HG03108 (cell line): ENCODE results near the gene COPA.
A peak's percentile ranks its signal among the peaks of the same experiment; 100 is the strongest.

Source experiments
- ATAC-seq: cut with Tn5 transposase; IDR thresholded peaks from one replicate; pipeline ENCODE4 v1.9.1; 2021; ENCODE audit warnings: moderate library complexity; ENCODE audit not compliant: unreplicated experiment

Gene COPA

GRCh38 chr1:160277330-160277729, 65.7 kb downstream of the COPA start:
- ATAC-seq = no peak

- no peak for ATAC-seq
Measured at GRCh38 chr1:160271025-160271424, 72.0 kb downstream of the COPA start.

DNA sequence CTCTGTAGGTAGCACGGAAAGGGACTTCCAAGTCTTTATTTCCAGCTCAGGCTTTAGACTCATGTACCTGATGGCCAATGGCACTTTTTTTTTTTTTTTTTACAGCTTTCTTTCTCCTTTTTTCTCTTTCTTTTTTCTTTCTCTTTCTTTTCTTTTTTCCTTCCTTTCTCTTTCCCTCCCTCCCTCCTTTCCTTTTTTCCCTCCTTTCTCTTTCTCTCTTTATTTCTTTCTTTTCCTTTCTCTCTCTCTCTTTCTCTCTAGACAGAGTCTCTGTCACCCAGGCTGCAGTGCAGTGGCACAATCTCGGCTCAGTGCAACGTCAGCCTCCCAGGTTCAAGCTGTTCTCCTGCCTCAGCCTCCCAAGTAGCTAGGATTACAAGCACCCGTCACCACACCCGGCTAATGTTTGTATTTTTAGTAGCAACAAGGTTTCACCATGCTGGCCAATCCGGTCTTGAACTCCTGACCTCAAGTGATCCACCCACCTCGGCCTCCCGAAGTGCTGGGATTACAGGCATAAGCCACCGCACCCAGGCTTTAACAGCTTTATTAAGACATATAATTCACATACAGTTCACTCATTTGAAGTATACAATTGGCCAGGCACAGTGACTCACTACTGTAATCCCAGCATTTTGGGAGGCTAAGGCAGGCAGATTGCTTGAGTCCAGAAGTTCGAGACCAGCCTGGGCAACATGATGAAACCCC, 75.6 kb downstream of the COPA start:
- no peak for ATAC-seq

DNA sequence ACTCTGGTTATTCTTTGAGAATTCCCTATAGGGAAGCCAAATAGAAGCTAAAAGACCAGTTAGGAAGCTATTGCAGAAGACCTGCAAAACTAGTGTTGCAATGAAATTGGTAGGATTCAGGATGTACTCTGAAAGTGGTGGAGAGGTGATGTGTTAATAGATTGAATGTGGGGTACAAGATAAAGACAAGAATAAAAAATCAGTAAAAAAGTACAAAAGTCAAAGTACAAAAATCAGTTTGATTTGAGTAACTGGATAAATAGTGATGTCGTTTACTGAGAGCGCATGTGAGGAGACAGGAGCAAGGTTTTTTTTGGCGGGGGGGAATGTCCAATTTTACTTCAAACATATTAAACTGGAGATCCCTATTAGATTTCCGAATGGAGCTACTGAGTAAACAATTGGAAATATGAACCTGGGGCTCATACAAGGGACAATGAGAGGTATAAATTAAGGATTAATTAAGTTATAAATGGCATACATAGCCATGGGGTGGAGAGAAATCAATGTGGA, 78.2 kb downstream of the COPA start:
- ATAC-seq = no peak

DNA sequence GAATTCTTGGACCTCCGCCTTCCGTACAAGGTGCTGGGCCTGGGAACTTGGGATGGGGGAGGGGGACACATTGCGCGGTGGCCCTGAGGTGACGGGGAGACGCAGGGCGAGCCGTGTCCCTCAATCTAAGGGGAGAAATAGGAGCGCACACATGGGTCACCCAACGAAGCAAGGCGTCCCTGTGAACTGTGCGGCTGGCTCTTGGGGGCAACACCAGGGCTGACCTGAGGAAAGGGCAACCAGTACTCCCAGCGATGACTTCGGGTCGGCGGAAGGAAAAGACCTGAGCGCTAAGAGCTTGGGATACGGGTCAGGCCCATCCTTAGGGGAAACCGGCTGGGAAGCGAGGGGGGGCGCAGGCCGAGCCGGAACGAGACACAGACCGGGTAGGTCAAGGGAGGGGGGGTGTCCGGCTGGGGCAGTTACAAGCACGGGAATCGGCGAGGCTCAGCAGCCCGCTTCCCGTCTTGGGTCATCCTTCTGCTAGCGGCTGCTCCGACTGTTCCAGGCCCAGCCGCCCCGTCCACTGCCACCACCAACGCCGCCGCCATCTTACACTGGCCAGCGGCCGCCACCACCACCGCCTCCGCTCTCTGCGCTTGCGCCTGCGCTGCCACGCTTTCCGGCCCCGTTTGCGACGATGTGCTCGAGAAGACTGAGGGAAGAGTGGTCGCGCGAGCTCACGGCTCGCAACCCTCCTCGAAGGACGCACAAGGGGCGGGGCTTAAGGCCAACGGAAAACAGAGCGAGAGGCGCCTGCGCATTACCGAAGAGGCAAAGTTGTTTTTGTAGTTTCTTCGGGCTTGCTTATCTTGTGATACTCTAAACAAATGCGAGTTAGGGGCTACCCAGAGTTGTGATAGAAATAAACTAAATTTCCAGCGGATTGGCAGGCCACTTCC, 80.9 kb downstream of the COPA start, which contains the start of gene DCAF8:
Gene DCAF8 (minus strand): TSS at position 657 of the 902 bp plus-strand sequence. CDS start 18,541 bp downstream, outside the sequence.
- peak; percentile 78 for ATAC-seq

DNA sequence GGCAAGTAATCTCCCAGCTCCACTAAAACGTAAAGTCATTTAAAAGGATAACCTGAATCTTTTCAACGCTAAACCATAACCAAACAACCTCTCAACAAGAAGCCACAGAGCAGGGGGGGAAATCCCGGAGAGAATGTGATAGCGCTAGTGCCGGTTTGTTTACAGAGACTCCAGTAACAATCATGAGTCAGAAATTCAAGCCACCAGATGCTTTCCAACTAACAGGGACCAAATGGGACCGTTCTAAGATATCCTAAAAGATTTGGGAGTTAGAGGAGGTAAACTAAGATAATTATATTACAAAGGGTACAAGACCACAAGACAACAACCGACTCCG, 81.5 kb downstream of the COPA start:
- peak; percentile 24 for ATAC-seq

- no peak for ATAC-seq
Measured at GRCh38 chr1:160260406-160261382, 82.4 kb downstream of the COPA start.

GRCh38 chr1:160258177-160258798, 84.8 kb downstream of the COPA start:
- no peak for ATAC-seq

DNA sequence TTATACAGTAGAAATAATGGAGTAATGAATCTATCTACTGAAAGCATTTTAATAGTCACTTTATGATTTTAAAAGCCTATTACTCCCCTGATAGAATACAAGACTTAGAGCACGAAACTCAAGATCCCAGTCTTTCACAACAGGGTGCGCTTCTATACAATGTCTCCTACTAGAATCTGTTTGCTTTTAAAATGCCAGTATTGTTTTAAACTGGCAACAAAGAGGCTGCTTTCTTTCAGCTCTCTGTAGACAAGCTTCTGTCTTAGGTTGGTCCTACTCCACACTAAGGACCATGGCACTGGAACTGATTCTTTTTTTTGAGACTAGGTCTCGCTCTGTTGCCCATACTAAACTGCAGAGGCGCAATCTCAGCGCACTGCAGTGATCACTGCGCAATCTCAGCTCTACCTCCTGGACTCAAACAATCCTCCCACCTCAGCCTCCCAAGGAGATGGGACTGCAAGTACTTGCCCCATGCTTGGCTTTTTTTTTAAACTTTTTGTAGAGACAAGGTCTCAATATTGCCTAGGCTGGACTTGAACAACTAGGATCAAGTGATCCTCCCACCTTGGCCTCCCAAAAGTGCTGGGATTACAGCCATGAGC, 85.5 kb downstream of the COPA start:
- no peak for ATAC-seq

DNA sequence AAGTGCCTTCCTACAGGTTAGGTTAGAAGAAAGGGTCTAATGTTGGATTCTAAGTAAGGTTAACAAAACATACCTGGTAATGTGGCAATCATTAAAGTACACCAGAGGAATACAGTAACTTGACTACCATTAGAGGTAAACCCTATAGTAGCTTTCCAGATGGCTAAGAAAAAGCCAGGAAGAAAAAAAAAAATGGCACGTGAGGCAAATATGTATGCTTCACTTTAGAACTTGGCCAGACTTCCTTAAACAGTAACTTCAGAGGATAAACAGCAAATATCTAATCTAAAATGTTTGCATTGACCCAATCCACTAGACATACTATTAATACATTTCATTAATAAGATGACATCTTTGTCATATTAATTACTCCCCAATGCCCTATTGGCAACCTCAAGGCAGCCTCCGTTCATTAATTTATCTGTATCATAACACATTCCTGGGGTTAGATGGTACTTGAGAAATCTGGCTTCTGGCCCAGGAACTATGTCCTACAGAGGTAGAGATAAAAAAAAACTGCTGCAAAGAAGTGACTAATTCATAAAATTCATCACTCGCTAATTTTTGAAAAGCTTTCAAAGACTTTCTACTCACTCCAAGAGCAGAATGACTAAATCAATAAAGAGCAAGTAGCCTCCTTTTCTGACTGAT, 86.5 kb downstream of the COPA start:
- no peak for ATAC-seq

GRCh38 chr1:160255781-160256300, 87.2 kb downstream of the COPA start:
- ATAC-seq = no peak

DNA sequence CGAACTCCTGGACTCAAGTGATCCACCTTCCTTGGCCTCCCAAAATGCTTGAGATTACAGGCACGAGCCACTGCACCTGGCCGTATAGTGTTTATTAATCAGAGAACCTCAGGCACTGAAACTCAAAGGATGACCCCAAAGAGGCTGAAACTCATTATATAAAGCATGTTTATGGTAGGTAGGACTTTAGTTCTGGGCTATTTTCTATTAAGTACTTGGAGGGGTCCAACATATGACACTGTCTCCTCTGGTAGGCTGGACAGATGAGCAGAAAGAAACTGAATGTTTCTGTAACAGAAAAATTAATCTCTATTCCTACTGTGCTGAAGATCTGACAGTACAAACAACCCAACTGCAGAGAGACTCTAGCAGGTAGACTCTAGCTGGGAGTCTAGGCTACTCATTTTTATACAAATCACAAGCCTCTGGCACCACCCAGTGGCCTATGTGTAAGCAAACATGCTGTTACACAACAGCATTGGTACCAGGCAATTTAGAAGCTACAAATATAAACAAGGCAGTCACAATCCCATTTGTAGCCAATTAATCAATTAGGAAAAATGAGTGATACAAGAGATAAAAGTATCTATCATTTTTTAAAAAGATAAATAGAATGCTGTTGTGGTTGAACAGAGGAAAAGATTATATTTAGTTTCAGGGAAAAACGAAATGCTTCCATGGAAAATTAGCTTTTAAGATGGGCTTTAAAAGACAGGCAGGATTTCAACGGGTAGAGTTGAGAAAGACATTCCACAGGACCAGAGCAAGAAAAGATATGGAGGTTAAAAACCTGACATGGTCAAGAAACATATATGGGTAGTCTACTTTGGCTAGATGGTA, 91.1 kb downstream of the COPA start:
- ATAC-seq = no peak

- no peak for ATAC-seq
Measured at GRCh38 chr1:160251011-160251410, 92.0 kb downstream of the COPA start.

DNA sequence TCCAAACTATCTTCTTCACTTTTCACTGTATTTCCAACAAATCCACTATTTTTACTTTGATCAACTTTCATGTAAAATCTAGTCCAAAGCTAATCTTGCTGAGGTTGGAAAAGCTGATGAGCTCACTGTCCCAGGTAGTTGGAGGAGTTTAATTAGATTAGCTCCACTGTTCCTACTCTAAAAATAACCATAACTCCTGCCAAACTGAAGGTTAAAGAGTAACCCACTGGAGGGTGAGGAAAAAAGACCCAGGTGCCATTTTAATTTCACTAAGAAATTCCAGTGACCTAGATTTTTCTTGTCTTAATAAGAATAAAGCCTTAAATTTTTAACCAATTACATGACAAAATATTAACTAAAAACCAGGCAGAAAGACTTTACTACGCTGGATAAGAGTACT, 96.0 kb downstream of the COPA start:
- no peak for ATAC-seq

- ATAC-seq = no peak
Measured at GRCh38 chr1:160245434-160245833, 97.6 kb downstream of the COPA start.

- ATAC-seq = no peak
Measured at GRCh38 chr1:160244209-160244608, 98.8 kb downstream of the COPA start.

GRCh38 chr1:160243767-160244166, 99.3 kb downstream of the COPA start:
- ATAC-seq = no peak

- no peak for ATAC-seq
Measured at GRCh38 chr1:160239582-160240299, 103.3 kb downstream of the COPA start.
